Measurements from ENCODE around the gene NR4A3. TPM values are rescaled to one million over a fixed set of nuclear protein-coding genes. Genes with fewer than 3 reads are reported as not detected.

Gene NR4A3
- total and polyA plus RNA-seq, 2 of the 13 experiments (the other 11 are each of a cell fraction or from before 2014, with no cell fraction given): 0.02 to 0.09 TPM

GRCh38 chr9:99821396-99822108 lies at the start of gene NR4A3 (continued):
- TF ChIP-seq RBFOX2 (IDR thresholded peaks at IDR 0.05; ENCODE audit: low read depth, low read length): peak; percentile 62
- TF ChIP-seq SP4 (CRISPR knock-in tag; IDR thresholded peaks at IDR 0.05): peak; percentile 35
- no peak for TF ChIP-seq ZNF567 (CRISPR knock-in tag; IDR thresholded peaks at IDR 0.05; ENCODE audit: borderline replicate concordance)
- TF ChIP-seq DDIT3 (CRISPR knock-in tag; IDR thresholded peaks at IDR 0.05): no peak
- TF ChIP-seq ZBTB8A (CRISPR knock-in tag; IDR thresholded peaks at IDR 0.05; ENCODE audit: borderline replicate concordance, low read depth): no peak
- TF ChIP-seq GZF1 (CRISPR knock-in tag; IDR thresholded peaks at IDR 0.05): no peak
- TF ChIP-seq MTF1 (CRISPR knock-in tag; IDR thresholded peaks at IDR 0.05): no peak
- peak; percentile 64; the same call in 1 of the 2 replicates for TF ChIP-seq BCL6 (CRISPR knock-in tag; IDR thresholded peaks at IDR 0.05)
- peak; percentile 67 for TF ChIP-seq TAF1 (CRISPR knock-in tag; IDR thresholded peaks at IDR 0.05)
- TF ChIP-seq ZNF788 (CRISPR knock-in tag; IDR thresholded peaks at IDR 0.05; ENCODE audit: borderline replicate concordance): 0 out of 2 replicates have a peak, but pooled peaks have one; percentile 52
- 0 out of 2 replicates have a peak, but pooled peaks have one; percentile 31 for TF ChIP-seq ZBED4 (CRISPR knock-in tag; IDR thresholded peaks at IDR 0.05; ENCODE audit: borderline replicate concordance)
- TF ChIP-seq BCL3 (CRISPR knock-in tag; IDR thresholded peaks at IDR 0.05): peak; percentile 28; the same call in 1 of the 2 replicates
- TF ChIP-seq ZMYM3 (CRISPR knock-in tag; IDR thresholded peaks at IDR 0.05): no peak
- no peak for TF ChIP-seq CHD2 (IDR thresholded peaks at IDR 0.05; ENCODE audit: low read depth, low read length)
- TF ChIP-seq SNRNP70 (IDR thresholded peaks at IDR 0.05; ENCODE audit: low read depth, low read length): no peak
- TF ChIP-seq ARNT2 (CRISPR knock-in tag; IDR thresholded peaks at IDR 0.05; ENCODE audit: low read depth): peak; percentile 62; the same call in 1 of the 2 replicates
- TF ChIP-seq XRCC5 (optimal IDR thresholded peaks at IDR 0.05; ENCODE audit: low read length): peak; percentile 47
- TF ChIP-seq ZNF138 (CRISPR knock-in tag; IDR thresholded peaks at IDR 0.05; ENCODE audit: low read depth): peak; percentile 38; the same call in 1 of the 2 replicates
- no peak for TF ChIP-seq MIXL1 (CRISPR knock-in tag; IDR thresholded peaks at IDR 0.05)
- TF ChIP-seq ATM (IDR thresholded peaks at IDR 0.05; ENCODE audit: borderline replicate concordance): no peak
- peak; percentile 54; the same call in 1 of the 2 replicates for TF ChIP-seq DRAP1 (CRISPR knock-in tag; IDR thresholded peaks at IDR 0.05)
- no peak for TF ChIP-seq SYNCRIP (IDR thresholded peaks at IDR 0.05; ENCODE audit: insufficient read depth, low read depth, low read length)
- TF ChIP-seq PHF8 (CRISPR knock-in tag; IDR thresholded peaks at IDR 0.05): peak; percentile 54
- no peak for TF ChIP-seq KAT2B (IDR thresholded peaks at IDR 0.05; ENCODE audit: borderline replicate concordance, low read depth, low read length)
- TF ChIP-seq RXRA (CRISPR knock-in tag; IDR thresholded peaks at IDR 0.05): peak; percentile 26
- TF ChIP-seq ZNF557 (CRISPR knock-in tag; IDR thresholded peaks at IDR 0.05): no peak

All from HepG2 (cell line).